ENCODE results near the gene ADARB1.

DNA sequence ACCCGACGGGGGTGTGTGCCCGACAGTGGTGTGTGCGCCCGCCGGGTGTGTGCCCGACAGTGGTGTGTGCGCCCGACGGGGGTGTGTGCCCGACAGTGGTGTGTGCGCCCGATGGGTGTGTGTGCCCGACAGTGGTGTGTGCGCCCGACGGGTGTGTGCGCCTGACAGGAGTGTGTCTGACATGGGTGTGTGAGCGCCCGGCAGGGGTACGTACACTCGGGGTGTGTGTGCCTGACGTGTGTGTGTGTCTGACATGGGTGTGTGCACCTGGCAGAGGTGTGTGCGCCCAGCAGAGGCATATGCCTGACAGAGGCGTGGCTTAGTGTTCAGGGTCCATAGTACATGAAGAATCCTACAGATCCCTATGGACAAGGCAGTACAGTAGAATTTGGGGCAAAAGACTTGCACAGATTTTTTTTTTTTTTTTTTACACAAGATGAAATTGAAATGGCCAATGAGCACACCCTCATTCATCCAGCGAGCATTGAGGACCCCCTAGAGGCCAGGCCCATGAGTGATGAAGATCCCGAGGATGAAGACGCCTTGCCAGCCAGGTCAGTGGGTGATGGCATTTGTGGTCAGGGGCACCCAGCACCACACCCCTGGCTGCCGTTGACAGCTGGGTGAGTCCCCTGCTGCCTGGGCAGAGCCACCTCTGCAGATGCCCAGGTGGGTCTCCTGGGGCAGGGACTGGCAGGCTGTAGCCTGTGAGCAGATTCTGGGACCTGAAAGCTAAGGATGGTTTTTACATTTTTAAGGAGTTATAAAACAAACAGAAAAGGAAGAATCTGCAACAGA is 60.1 kb downstream of the ADARB1 start:
- no peak for TF ChIP-seq POLR2A (IDR thresholded peaks at IDR 0.05)
- TF ChIP-seq, protein P1, sequence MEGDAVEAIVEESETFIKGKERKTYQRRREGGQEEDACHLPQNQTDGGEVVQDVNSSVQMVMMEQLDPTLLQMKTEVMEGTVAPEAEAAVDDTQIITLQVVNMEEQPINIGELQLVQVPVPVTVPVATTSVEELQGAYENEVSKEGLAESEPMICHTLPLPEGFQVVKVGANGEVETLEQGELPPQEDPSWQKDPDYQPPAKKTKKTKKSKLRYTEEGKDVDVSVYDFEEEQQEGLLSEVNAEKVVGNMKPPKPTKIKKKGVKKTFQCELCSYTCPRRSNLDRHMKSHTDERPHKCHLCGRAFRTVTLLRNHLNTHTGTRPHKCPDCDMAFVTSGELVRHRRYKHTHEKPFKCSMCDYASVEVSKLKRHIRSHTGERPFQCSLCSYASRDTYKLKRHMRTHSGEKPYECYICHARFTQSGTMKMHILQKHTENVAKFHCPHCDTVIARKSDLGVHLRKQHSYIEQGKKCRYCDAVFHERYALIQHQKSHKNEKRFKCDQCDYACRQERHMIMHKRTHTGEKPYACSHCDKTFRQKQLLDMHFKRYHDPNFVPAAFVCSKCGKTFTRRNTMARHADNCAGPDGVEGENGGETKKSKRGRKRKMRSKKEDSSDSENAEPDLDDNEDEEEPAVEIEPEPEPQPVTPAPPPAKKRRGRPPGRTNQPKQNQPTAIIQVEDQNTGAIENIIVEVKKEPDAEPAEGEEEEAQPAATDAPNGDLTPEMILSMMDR (IDR thresholded peaks at IDR 0.05), result no peak
